DND-41 (cell line): ENCODE results near the gene IGSF9B.

Experiments
- EZH2 ChIP-seq: IDR thresholded peaks from 3 replicates; pipeline ENCODE4 v1.6.1; 2012; ENCODE audit warnings: borderline replicate concordance, low read depth, mild to moderate bottlenecking, moderate library complexity, low read length, inconsistent platforms; ENCODE audit not compliant: severe bottlenecking
- TF ChIP-seq, protein P1 (sequence below): IDR thresholded peaks from 2 replicates; pipeline ENCODE4 v1.5.1; 2012; ENCODE audit warnings: borderline replicate concordance, low read length, moderate library complexity, mild to moderate bottlenecking; ENCODE audit not compliant: poor library complexity, severe bottlenecking; ENCODE audit errors: extremely low read depth

DNA sequence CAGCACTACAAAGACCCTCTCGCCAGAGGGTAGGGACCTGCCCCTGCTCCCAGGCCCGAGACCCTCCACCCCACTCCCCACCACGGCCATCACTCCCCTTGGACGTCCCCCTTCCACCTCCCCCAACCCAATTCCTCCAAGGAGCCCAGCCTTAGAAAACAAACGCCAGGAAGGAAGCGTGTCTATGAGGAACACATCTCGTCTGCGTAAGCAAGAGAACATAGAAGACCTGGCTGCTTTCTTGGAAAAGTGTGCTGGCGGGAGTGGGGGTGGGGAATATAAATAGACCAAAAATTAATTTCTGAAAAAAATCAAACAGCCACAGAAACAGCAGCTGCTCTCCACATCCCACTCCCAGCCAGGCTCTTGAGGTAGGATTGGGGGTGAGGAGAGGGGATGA, 23.9 kb upstream of the IGSF9B start:
- TF ChIP-seq, protein P1, sequence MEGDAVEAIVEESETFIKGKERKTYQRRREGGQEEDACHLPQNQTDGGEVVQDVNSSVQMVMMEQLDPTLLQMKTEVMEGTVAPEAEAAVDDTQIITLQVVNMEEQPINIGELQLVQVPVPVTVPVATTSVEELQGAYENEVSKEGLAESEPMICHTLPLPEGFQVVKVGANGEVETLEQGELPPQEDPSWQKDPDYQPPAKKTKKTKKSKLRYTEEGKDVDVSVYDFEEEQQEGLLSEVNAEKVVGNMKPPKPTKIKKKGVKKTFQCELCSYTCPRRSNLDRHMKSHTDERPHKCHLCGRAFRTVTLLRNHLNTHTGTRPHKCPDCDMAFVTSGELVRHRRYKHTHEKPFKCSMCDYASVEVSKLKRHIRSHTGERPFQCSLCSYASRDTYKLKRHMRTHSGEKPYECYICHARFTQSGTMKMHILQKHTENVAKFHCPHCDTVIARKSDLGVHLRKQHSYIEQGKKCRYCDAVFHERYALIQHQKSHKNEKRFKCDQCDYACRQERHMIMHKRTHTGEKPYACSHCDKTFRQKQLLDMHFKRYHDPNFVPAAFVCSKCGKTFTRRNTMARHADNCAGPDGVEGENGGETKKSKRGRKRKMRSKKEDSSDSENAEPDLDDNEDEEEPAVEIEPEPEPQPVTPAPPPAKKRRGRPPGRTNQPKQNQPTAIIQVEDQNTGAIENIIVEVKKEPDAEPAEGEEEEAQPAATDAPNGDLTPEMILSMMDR = no peak
- TF ChIP-seq EZH2 = no peak
